Raji (cell line): ENCODE data around the gene DEFB128.

ENCODE experiments used
- POLR2A ChIP-seq: IDR thresholded peaks from 2 replicates; pipeline ENCODE4 v1.6.1; 2011; ENCODE audit warnings: low read depth, low read length, control low read depth; ENCODE audit not compliant: insufficient read depth

The DEFB128 gene

DNA sequence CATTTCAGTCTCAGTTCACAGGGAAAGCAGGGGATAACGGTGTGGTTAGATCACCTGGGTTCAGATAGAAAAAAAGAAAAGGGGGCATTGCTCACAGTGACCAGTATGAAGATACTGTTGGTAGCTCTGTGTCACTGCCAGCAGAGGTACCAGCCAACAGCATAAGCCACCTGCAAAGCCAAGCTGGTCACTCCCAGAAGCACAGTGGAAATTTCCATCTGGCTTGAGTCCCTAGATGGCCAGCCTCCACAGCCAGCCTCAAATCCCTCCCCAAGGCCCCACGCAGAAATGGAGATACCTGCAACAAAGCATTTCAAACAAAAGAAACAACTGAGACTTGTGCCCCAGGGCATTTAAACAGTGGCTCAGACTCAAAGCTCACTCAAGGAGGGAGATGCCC, 20.6 kb downstream of the DEFB128 start:
- no peak for TF ChIP-seq POLR2A

DNA sequence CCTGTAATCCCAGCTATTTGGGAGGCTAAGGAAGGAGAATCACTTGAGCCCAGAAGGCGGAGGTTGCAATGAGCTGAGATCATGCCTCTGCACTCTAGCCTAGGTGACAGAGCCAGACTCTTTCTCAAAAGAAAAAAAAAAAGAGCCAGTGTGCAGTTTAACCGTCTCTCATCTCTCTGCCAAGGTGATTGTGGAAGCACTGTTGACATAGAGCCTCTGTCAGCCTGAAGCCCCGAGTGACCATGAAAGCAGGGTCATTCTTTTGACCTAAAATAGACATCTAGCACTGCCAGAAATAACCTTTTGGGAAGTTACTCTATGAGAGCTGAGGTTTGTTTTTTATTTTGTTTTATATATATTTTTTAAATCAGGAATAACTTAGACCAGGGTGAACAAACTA, 24.9 kb downstream of the DEFB128 start:
- no peak for TF ChIP-seq POLR2A

- no peak for TF ChIP-seq POLR2A
These were observed 32.4 kb downstream of the DEFB128 start, which contains the start of gene DEFB127 for GRCh38 chr20:157154-157553. DEFB127 (plus strand) TSS chr20:157454; CDS start chr20:157545, 91 bp downstream.

DNA sequence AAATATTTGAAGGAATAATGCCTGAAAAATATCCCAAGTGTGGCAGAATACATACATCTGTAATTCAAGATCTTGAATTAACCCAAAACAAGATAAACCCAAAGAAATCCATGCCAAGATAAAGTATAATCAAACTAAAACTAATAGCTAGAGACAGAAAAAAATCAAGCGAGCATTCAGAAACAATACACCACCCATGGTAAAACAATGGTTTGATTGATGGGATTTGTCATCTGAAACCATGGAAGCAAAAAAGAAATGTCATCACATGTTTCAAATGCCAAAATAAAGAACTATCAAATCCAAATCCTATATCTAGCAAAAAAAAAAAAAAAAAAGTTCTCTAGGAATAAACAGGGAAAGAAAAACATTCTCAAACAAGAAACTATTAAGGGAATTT, 37.4 kb downstream of the DEFB128 start:
- TF ChIP-seq POLR2A = no peak

DNA sequence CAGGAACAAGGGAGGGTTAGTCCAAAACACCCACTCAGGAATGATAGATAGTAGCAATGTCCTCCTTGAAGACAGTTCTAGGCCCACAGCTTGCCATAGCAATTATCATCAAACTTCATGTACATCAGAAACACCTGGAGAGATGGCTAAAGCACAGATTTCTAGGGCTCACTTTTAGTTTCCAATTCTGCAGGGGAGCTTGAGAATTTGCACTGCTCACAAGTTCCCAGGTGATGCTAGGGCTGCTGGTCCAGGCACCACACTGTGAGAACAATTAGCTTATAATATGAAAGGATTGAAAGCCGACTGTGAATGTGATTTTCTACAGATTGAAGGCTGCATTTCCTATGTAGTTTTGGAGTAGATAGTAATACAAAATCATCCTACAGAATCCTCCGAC, 43.6 kb downstream of the DEFB128 start:
- no peak for TF ChIP-seq POLR2A

GRCh38 chr20:142290-142689, 47.2 kb downstream of the DEFB128 start, which contains the start of gene DEFB126:
DEFB126 (plus strand) TSS chr20:142590; CDS start chr20:142629, 39 bp downstream.
- TF ChIP-seq POLR2A = no peak
